GM12891 (cell line): Measurements from ENCODE around the gene FBN1.

ENCODE experiments used
- PAX5 ChIP-seq: IDR thresholded peaks from 2 replicates; pipeline ENCODE4 v1.6.1; 2011; ENCODE audit warnings: low read length, moderate library complexity, mild to moderate bottlenecking; ENCODE audit not compliant: insufficient read depth, severe bottlenecking
- POLR2A ChIP-seq: IDR thresholded peaks from 2 replicates; pipeline ENCODE4 v1.6.1; 2011; ENCODE audit warnings: low read depth, low read length, control low read depth
- POLR2AphosphoS5 ChIP-seq: IDR thresholded peaks from 2 replicates; pipeline ENCODE4 v1.6.1; 2011; ENCODE audit warnings: low read depth, low read length, control low read depth
- SPI1 ChIP-seq: IDR thresholded peaks from 2 replicates; pipeline ENCODE4 v1.6.1; 2011; ENCODE audit warnings: low read depth, low read length, control low read depth
- TAF1 ChIP-seq: IDR thresholded peaks from 2 replicates; pipeline ENCODE4 v1.6.1; 2011; ENCODE audit warnings: low read depth, low read length, control low read depth

GRCh38 chr15:48537271-48538113 is 108.0 kb downstream of the FBN1 start:
- no peak for TF ChIP-seq SPI1
- no peak for TF ChIP-seq TAF1
- no peak for TF ChIP-seq POLR2A
- no peak for TF ChIP-seq PAX5
- no peak for TF ChIP-seq POLR2AphosphoS5
